Natural killer cell (primary cell): ENCODE results near the gene UBE2D3. TPM values are rescaled to one million over a fixed set of nuclear protein-coding genes. Genes with fewer than 3 reads are reported as not detected.

ENCODE experiments used
- ATAC-seq, 3 donors: fragments of 150-1000 bp in 2 of 3; fragments of 200-7000 bp in 1 of 3; cut with Tn5 transposase; 1 replicate in 1 of 3; 2 replicates in 2 of 3; pipeline ENCODE4 v1.10.0; 2021; ENCODE audit warnings: mild to moderate bottlenecking in 2 of 3, moderate library complexity in 2 of 3
- DNase-seq, 2 donors: peaks; one replicate each; pipeline versions ENCODE4 v3.0.0 to v3.0.0-alpha.2; 2013 to 2021; ENCODE audit warnings: mixed read lengths in 1 of 2
- H3K27ac ChIP-seq: one replicate; pipeline ENCODE4 v1.5.1; 2013; ENCODE audit warnings: mild to moderate bottlenecking, low read length
- H3K27me3 ChIP-seq: one replicate; pipeline ENCODE4 v1.6.1; 2013; ENCODE audit warnings: low read length; ENCODE audit not compliant: control insufficient read depth, insufficient read depth
- H3K36me3 ChIP-seq: one replicate; pipeline ENCODE4 v1.6.1; 2013; ENCODE audit warnings: low read length; ENCODE audit not compliant: control insufficient read depth, insufficient read depth
- H3K4me1 ChIP-seq: one replicate; pipeline ENCODE4 v1.6.1; 2013; ENCODE audit warnings: low read length; ENCODE audit not compliant: control insufficient read depth, insufficient read depth
- H3K4me3 ChIP-seq: one replicate; pipeline ENCODE4 v1.5.1; 2013; ENCODE audit warnings: low read length
- H3K9me3 ChIP-seq: one replicate; pipeline ENCODE4 v1.6.1; 2013; ENCODE audit warnings: low read length; ENCODE audit not compliant: control insufficient read depth, insufficient read depth
- H3K27ac Mint-ChIP-seq, 2 donors: one replicate each; pipeline ENCODE4 v1.8.0; 2022; ENCODE audit warnings: mild to moderate bottlenecking in 2 of 2, mixed read lengths in 2 of 2, moderate library complexity in 1 of 2
- H3K27me3 Mint-ChIP-seq, 2 donors: one replicate each; pipeline ENCODE4 v1.8.0; 2022; ENCODE audit warnings: low read depth in 2 of 2, mixed read lengths in 2 of 2
- H3K36me3 Mint-ChIP-seq: one replicate; pipeline ENCODE4 v1.8.0; 2022; ENCODE audit warnings: mixed read lengths
- H3K4me1 Mint-ChIP-seq, 2 donors: one replicate each; pipeline ENCODE4 v1.8.0; 2022; ENCODE audit warnings: mixed read lengths in 2 of 2
- H3K4me3 Mint-ChIP-seq: one replicate; pipeline ENCODE4 v1.8.0; 2022; ENCODE audit warnings: mild to moderate bottlenecking, moderate library complexity, mixed read lengths
- H3K9me3 Mint-ChIP-seq, 2 donors: one replicate each; pipeline ENCODE4 v1.8.0; 2022; ENCODE audit warnings: mixed read lengths in 2 of 2
- WGBS: methylation state at CpG from one replicate; pipeline ENCODE4 v1.1.7; 2013; ENCODE audit warnings: missing lambda C conversion rate; ENCODE audit not compliant: insufficient coverage; 5-methylcytosine and 5-hydroxymethylcytosine counted together
- intact Hi-C: fragments of 100-400 bp; cut with micrococcal nuclease; formaldehyde crosslinking; loops from one replicate; pipeline ENCODE4 v1.14.2; 2022
- total RNA-seq, 4 donors: library from RNA; stranded (reverse); fragments of 120-200 nt in 1 of 4; gene quantifications; one replicate each; pipeline versions ENCODE4 v1.2.3 to v1.2.4, GENCODE V29; 2013 to 2022
- TF ChIP-seq, protein P1 (sequence below): fragments of 200-600 bp; IDR thresholded peaks from one replicate; pipeline ENCODE4 v1.8.0; 2022; ENCODE audit warnings: antibody characterized with exemption

UBE2D3 gene
- total RNA-seq, 3 donors from 2014 or later (not counting 1 experiment from before 2014, with no cell fraction given) = 527 to 624 (median 529) TPM

DNA sequence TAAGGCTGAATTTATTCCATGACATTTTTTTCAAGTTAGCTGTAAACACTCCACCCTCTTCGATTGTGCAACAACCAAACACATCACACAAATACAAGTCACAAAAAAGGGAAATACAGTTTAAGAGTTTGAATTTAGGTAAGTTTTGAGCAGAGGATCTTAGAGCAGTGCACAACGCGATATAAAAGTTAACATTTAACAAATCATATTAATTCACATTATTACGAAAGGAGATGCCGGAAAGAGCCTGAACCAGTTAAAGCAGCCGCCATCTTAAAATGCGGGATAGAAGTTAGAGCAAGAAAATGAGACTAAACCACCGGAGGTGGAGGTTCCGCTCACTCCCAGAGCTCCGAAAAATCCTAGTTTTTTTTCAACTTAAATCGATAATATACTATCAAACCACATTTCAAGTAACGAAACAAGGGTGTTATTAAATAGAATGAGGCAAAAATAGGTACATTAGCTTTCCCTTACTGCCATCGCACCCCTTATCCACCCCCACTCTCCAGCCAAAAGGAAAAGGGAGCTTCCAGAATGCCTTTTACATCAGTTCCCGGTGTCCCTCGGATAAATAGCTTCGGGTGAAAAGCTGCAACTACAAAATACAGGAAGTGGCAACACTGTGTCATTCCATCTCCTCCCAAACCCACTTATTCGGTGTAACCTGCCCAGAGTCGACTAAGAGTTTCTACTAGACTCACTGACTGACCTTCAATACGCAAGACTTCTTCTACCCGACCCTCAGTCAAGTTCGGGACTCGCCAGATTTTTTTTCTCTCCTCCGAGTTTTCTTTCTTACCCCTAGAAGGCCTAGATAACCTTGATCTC lies 1.9 kb downstream of the UBE2D3 start:
- H3K4me1 Mint-ChIP-seq = peaks cover 53 to 60% of the 10 kb centered on the region in 2 donors
- Histone ChIP-seq H3K36me3 (peaks cover 10% of the 10 kb centered on the region), H3K9me3 (no peaks in the 10 kb centered on the region), H3K27ac (peak overlapping the region; percentile 99), H3K4me3 (peak overlapping the region; percentile 86), H3K4me1 (peaks cover 13% of the 10 kb centered on the region), H3K27me3 (no peaks in the 10 kb centered on the region)
- no peaks in the 10 kb centered on the region for H3K27me3 Mint-ChIP-seq
- no peaks in the 10 kb centered on the region for H3K36me3 Mint-ChIP-seq
- no peak for ATAC-seq
- DNase-seq = peak in 1 of 2 donors; percentile 58
- intact Hi-C loops = loop anchor here (2.0 to 10.0 kb wide), 8 partner anchors 17 to 478 kb away; partner anchors contain the start of genes NFKB1, SLC39A8, SLC9B1 and SLC9B2
- TF ChIP-seq, protein P1, sequence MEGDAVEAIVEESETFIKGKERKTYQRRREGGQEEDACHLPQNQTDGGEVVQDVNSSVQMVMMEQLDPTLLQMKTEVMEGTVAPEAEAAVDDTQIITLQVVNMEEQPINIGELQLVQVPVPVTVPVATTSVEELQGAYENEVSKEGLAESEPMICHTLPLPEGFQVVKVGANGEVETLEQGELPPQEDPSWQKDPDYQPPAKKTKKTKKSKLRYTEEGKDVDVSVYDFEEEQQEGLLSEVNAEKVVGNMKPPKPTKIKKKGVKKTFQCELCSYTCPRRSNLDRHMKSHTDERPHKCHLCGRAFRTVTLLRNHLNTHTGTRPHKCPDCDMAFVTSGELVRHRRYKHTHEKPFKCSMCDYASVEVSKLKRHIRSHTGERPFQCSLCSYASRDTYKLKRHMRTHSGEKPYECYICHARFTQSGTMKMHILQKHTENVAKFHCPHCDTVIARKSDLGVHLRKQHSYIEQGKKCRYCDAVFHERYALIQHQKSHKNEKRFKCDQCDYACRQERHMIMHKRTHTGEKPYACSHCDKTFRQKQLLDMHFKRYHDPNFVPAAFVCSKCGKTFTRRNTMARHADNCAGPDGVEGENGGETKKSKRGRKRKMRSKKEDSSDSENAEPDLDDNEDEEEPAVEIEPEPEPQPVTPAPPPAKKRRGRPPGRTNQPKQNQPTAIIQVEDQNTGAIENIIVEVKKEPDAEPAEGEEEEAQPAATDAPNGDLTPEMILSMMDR = no peak
- no peak overlapping the region for H3K4me3 Mint-ChIP-seq
- under 1% methylated on average over 17 of the region's 23 CpGs for WGBS
- H3K27ac Mint-ChIP-seq = no peak overlapping the region
- H3K9me3 Mint-ChIP-seq = no peaks in the 10 kb centered on the region

DNA sequence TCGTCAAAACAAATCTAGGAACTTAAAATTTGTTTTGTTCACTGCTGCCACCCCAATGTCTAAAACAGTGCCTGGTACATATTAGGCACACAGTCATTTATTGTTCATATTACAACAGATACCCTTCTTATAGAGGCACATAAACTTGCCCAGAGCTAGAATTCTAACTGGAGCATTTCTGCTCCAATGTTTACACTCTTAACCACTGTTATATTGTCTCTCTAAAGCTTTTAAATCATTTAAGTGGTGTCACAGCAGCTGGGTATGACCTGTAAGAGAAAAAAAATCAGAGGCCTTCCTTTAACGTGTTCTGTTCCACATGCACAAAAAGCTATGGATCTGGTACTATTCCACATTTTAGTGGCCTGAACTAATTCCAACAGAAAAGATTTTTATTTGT lies 3.0 kb downstream of the UBE2D3 start:
- ATAC-seq (no peak), DNase-seq (peak in 1 of 2 donors; percentile 5)
- H3K4me3 Mint-ChIP-seq = no peak overlapping the region
- WGBS = 6% methylated on average over 2 of the region's 2 CpGs
- H3K36me3 Mint-ChIP-seq = no peaks in the 10 kb centered on the region
- Histone ChIP-seq H3K4me3 (peak overlapping the region; percentile 86), H3K4me1 (peaks cover 13% of the 10 kb centered on the region), H3K27ac (peak overlapping the region; percentile 99), H3K9me3 (no peaks in the 10 kb centered on the region), H3K36me3 (peaks cover 12% of the 10 kb centered on the region), H3K27me3 (no peaks in the 10 kb centered on the region)
- H3K9me3 Mint-ChIP-seq = no peaks in the 10 kb centered on the region
- H3K4me1 Mint-ChIP-seq = peaks cover 62 to 68% of the 10 kb centered on the region in 2 donors
- H3K27me3 Mint-ChIP-seq = no peaks in the 10 kb centered on the region
- H3K27ac Mint-ChIP-seq = no peak overlapping the region
- intact Hi-C loops = loop anchor here (2.0 to 10.0 kb wide), 2 partner anchors 16 to 210 kb away; no protein-coding TSS in a partner anchor
- TF ChIP-seq, protein P1 = no peak

DNA sequence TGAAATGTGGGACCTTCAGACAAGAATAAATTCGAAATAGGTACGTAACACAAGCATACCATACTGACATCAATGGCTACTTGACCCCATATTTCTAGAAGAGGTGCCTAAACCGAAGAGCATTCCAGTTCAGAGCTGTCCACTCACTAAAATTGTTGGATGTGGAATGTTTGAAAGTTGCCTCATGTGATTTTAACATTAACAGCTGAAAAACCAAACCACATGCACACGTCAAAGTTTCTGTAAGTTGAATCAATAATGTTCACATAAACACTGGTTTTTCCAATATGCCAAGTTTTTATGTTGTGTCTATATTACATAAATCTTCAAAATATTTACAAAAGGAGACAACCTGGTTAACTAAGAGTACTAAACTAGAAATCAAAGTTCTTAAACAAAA lies 3.5 kb downstream of the UBE2D3 start:
- TF ChIP-seq, protein P1 = no peak
- Histone ChIP-seq H3K27me3 (no peaks in the 10 kb centered on the region), H3K27ac (no peak overlapping the region), H3K9me3 (no peaks in the 10 kb centered on the region), H3K36me3 (peaks cover 14% of the 10 kb centered on the region), H3K4me1 (peaks cover 14% of the 10 kb centered on the region), H3K4me3 (peak overlapping the region; percentile 4)
- Mint-ChIP-seq H3K27ac (no peak overlapping the region), H3K9me3 (no peaks in the 10 kb centered on the region), H3K36me3 (no peaks in the 10 kb centered on the region), H3K4me1 (peaks cover 60 to 65% of the 10 kb centered on the region in 2 donors), H3K27me3 (no peaks in the 10 kb centered on the region), H3K4me3 (no peak overlapping the region)
- WGBS = no CpG with 5 or more reads among the region's 4 CpGs
- intact Hi-C loops = loop anchor here (2.0 to 10.0 kb wide), 2 partner anchors 15 to 209 kb away; no protein-coding TSS in a partner anchor
- DNase-seq = peak in 1 of 2 donors; percentile 5
- no peak for ATAC-seq
